HG03521 (cell line): ENCODE measurements around the gene PTPRD.

Source experiments
- ATAC-seq: cut with Tn5 transposase; IDR thresholded peaks from one replicate; pipeline ENCODE4 v1.9.1; 2021; ENCODE audit warnings: mild to moderate bottlenecking, moderate library complexity; ENCODE audit not compliant: unreplicated experiment

PTPRD gene

GRCh38 chr9:8267636-8268035, 2345.2 kb downstream of the PTPRD start:
- ATAC-seq, result no peak

DNA sequence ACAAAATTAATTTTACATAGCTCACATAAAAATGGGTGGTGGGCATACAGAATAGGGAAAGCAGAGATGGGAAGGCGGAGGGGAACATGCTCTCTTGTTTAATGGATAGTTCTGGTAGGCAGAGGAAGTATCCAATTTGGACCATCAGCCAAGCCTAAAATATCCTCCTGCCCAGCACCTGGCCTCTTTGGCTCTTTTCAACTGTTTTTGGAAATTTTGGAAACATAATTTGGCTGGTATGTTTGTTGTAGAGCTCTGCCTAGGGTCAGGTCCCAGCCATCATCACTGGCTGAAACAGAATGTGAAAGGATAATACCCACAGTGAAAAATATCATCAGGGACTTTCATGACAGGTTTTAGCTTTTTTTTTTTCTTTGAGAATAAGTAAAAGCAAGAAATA, 2345.9 kb downstream of the PTPRD start:
- ATAC-seq, result no peak

DNA sequence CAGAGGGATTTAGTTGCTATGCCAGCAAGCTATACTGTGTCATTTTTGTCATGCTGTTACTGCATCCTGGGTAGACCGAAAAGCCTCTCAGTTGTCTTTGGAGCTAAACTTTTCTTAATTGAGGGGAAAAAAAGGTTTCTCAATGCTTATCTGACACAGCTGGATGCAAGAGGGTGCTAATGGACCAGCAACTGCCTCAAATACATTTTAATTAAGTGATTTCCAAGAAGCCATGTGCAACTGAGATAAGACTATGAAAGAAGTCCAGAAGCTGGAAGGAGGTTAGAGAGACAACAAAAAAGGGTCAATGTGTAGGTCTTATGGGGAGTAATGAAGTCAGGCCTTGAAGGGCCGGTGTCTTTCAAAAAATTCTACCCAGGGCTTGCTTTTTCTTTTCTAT, 2347.5 kb downstream of the PTPRD start:
- ATAC-seq, result no peak
